ENCODE results near the gene CIB4. TPM values are rescaled to one million over a fixed set of nuclear protein-coding genes. Genes with fewer than 3 reads are reported as not detected.
A peak's percentile ranks its signal among the peaks of the same experiment; 100 is the strongest.

Gene CIB4
- total and polyA plus RNA-seq, 9 of the 15 experiments (the other 6 are each of a cell fraction or from before 2014, with no cell fraction given): not detected

DNA sequence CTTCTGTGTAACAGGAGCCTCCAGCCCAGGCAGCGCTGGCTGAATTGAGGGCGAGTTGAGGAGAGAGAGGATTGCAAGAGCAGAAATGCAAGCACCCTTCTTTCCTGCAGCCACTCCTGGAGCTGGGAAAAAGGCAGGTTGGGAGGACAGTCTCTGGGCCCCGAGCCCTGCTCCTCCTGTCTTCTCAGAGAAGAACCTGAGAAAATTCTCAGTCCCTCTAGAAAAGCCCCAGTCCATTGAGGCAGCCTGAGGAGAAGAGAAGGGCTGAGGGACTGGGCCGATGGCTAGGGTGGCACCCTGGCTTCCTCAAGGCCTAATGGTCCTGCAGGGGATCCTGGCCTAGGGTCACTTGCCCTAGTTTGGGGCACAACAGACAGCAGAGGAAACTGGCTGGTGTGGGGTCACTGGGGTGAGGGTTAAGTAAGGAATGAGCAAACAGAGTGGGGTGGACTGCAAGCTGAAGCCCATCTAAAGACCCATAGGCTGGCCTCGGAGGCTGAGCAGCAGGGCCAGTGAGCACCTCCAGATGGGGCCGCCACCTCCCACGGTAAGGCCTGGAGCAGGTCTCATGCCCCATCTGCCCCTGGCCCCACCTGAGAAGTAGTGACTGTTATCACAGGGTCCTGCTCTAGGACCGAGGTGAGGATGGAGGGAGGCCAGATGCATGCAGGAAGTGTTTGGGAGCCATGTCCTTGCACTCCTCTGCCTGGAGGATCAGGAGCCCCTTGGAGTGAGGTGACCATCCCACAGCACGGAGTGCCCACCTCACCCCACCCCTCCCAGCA is 12.4 kb downstream of the CIB4 start:
- H4K20me1 ChIP-seq (replicated peaks; ENCODE audit: control insufficient read depth, insufficient read depth, low read length): peaks cover 17% of the 10 kb centered on the region; the same call in 1 of the 2 replicates
- CTCF ChIA-PET (ENCODE audit: low intra/inter-chr PET ratio): no interaction called here
- H3K4me2 ChIP-seq (ENCODE audit: insufficient read depth, low read length): no peak overlapping the region
- H3K79me2 ChIP-seq (ENCODE audit: control insufficient read depth, insufficient read depth, low read length): no peaks in the 10 kb centered on the region
- intact Hi-C loops (cut with micrococcal nuclease): no loop called here
- DNase-seq (ENCODE audit: extremely low read depth in 1 of 4, low spot score in 3 of 4) (no peak), FAIRE-seq (no peak), ATAC-seq (no peak; the same call in 2 of the 3 replicates)
- no peaks in the 10 kb centered on the region for H3K9me3 ChIP-seq (replicated peaks; ENCODE audit: control insufficient read depth, insufficient read depth, low read depth, low read length)
- no TSS peak for BruUV-seq (replicated peaks)
- no peak overlapping the region for H2AFZ ChIP-seq (ENCODE audit: low read depth, low read length)
- H3K9ac ChIP-seq (ENCODE audit: insufficient read depth in 1 of 2, low read depth in 2 of 2, low read length in 2 of 2): 0 out of 4 replicates have a peak overlapping the region, but pooled peaks of 1 of the 2 experiments have one; percentile 36
- H3K4me1 ChIP-seq (replicated peaks in 1 of 2; ENCODE audit: control insufficient read depth in 2 of 2, insufficient read depth in 2 of 2, low read length in 2 of 2): no peaks in the 10 kb centered on the region; a peak in 2 of 5 replicates
- POLR2A ChIA-PET: no interaction called here
- H3K9me1 ChIP-seq (ENCODE audit: control insufficient read depth, insufficient read depth, low read length): no peaks in the 10 kb centered on the region
- in situ Hi-C loops (cut with MboI): no loop called here
- no peak overlapping the region for H3K4me3 ChIP-seq
- no peak overlapping the region for H3K27ac ChIP-seq (ENCODE audit: extremely low read depth, low read depth, low read length)
- no peaks in the 10 kb centered on the region for H3K36me3 ChIP-seq (ENCODE audit: control insufficient read depth, insufficient read depth, low read length)
- WGBS (ENCODE audit: insufficient coverage, low coverage, missing lambda C conversion rate): 0% methylated on average over 9 of the region's 9 CpGs
- H3K27me3 ChIP-seq (ENCODE audit: control insufficient read depth in 2 of 2, insufficient read depth in 2 of 2, low read length in 2 of 2): peaks cover 37 to 78% of the 10 kb centered on the region in 2 experiments
- TF ChIP-seq ZNF696 (CRISPR knock-in tag; conservative IDR thresholded peaks at IDR 0.05) (no peak), BDP1 (IDR thresholded peaks at IDR 0.05; ENCODE audit: insufficient read depth, insufficient read length) (no peak), SRSF9 (IDR thresholded peaks at IDR 0.05; ENCODE audit: borderline replicate concordance, low read depth, low read length) (no peak), SMAD3 (CRISPR knock-in tag; conservative IDR thresholded peaks at IDR 0.05) (no peak), MAFG (tag; conservative IDR thresholded peaks at IDR 0.05) (no peak), RNF219 (CRISPR knock-in tag; IDR thresholded peaks at IDR 0.05) (no peak), PHB2 (IDR thresholded peaks at IDR 0.05; ENCODE audit: low read depth) (no peak), ZBTB5 (IDR thresholded peaks at IDR 0.05) (no peak), RBM17 (IDR thresholded peaks at IDR 0.05; ENCODE audit: borderline replicate concordance, low read depth, low read length) (no peak)
- TF ChIP-seq, protein P1, sequence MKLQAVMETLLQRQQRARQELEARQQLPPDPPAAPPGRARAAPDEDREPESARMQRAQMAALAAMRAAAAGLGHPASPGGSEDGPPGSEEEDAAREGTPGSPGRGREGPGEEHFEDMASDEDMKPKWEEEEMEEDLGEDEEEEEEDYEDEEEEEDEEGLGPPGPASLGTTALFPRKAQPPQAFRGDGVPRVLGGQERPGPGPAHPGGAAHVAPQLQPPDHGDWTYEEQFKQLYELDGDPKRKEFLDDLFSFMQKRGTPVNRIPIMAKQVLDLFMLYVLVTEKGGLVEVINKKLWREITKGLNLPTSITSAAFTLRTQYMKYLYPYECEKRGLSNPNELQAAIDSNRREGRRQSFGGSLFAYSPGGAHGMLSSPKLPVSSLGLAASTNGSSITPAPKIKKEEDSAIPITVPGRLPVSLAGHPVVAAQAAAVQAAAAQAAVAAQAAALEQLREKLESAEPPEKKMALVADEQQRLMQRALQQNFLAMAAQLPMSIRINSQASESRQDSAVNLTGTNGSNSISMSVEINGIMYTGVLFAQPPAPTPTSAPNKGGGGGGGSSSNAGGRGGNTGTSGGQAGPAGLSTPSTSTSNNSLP (IDR thresholded peaks at IDR 0.05; ENCODE audit: borderline replicate concordance, low read depth, low read length): no peak
- TF ChIP-seq, protein P2, sequence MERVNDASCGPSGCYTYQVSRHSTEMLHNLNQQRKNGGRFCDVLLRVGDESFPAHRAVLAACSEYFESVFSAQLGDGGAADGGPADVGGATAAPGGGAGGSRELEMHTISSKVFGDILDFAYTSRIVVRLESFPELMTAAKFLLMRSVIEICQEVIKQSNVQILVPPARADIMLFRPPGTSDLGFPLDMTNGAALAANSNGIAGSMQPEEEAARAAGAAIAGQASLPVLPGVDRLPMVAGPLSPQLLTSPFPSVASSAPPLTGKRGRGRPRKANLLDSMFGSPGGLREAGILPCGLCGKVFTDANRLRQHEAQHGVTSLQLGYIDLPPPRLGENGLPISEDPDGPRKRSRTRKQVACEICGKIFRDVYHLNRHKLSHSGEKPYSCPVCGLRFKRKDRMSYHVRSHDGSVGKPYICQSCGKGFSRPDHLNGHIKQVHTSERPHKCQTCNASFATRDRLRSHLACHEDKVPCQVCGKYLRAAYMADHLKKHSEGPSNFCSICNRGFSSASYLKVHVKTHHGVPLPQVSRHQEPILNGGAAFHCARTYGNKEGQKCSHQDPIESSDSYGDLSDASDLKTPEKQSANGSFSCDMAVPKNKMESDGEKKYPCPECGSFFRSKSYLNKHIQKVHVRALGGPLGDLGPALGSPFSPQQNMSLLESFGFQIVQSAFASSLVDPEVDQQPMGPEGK (CRISPR knock-in tag; IDR thresholded peaks at IDR 0.05; ENCODE audit: borderline replicate concordance): no peak
